SKM-1 treated with dmso at 0.1 percent for 144 hours (cell line): ENCODE measurements around the gene FCGR2B.
"Not testable (repeated sequence)": the region's sequence is repeated elsewhere in the genome, so short reads cannot be mapped to it uniquely, and the experiment has no call there.

Experiments
- DNase-seq: peaks from one replicate; lab custom pipeline; 2025; ENCODE audit not compliant: unreplicated experiment; lab: John Stamatoyannopoulos, UW

FCGR2B gene

DNA sequence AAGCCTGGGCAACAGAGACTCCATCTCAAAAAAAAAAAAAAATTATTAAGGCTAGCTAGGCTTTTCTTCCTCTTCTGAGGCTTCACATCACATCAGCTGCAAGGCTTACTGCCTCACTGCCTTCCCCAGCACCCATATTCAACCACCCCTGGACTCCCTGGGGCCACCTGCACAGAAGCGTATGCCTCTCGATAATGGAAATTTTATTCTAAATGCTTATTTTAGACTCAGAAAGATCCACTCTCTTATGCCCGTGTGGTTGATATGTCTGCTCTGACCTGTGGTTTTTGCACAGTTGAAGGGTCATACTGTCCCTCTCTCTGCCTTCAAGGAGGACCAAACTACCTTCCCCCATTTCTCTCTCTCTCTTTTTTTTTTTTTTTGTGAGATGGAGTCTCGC lies 42.6 kb downstream of the FCGR2B start:
- DNase-seq: no peak

DNA sequence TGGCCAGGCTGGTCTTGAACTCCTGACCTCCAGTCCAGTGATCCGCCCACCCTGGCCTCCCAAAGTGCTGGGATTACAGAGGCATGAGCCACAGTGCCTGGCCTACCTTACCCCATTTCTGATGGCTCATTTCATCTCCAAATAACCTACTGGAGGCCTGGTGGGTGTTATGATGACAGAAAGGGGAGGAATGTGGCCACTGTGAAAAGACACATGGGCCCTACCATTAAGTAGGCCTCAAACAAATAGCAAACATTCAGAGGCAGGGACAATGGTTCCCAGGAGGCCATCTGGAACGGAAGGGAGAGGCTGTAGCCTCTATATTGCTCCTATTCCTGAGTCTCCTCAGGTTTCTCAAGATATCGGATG lies 43.2 kb downstream of the FCGR2B start:
- DNase-seq: no peak

GRCh38 chr1:161706482-161707347 lies 43.8 kb downstream of the FCGR2B start, which contains the start of gene FCRLA:
Gene FCRLA, plus strand, starts transcription at chr1:161707229. Its CDS starts 36 bp downstream, at chr1:161707265.
- no peak for DNase-seq

DNA sequence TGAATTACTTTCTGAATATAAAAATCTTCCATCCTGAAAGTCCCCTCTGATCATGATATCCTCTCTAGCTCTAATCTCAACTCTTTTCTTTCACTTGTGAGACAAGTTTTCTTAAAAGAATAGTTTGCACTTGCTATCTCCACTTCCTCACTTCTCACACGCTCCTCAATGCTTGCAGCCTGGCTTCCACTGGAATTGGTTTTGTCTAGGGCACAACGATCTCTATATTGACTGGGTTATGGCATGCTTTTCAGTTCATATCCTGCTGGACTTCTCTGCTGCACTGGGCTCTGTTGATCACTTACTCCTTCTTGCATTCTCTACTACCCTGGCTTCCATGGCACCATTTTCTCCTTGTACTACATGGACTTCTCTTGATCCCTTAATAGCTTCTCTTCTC lies 44.6 kb downstream of the FCGR2B start:
- no peak for DNase-seq

DNA sequence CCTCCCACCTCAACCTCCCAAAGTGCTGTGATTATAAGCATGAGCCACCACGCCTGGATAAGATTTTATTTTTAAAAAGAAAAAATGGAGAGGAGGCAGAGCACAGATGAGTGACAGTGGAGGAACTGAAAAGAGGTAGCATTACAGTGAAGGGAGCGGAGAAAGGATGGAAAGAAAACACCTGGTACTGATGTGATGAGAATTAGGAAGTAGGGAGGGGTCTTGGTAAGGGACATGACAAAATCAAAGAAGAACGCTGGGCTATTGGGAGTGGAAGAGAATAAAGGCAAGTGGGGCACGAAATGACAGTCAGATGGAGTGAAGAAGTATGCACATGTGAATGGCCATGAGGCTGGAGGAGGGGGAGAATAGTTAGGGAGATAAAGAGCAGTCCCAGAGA lies 46.4 kb downstream of the FCGR2B start:
- no peak for DNase-seq

DNA sequence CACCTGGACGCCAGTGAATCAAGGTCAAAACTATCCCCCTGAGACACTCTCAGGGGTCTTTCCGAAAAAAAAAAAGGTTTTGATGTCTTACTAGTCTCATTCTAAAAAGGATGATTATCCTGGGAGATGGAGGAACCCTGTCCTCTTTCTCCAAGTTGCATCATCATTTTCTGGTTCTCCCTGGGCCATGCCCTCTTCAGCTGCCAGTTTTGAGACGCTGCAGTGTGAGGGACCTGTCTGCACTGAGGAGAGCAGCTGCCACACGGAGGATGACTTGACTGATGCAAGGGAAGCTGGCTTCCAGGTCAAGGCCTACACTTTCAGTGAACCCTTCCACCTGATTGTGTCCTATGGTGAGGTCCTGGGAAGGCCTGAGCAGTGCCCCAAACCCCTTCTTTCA lies 47.6 kb downstream of the FCGR2B start:
- DNase-seq: no peak

DNA sequence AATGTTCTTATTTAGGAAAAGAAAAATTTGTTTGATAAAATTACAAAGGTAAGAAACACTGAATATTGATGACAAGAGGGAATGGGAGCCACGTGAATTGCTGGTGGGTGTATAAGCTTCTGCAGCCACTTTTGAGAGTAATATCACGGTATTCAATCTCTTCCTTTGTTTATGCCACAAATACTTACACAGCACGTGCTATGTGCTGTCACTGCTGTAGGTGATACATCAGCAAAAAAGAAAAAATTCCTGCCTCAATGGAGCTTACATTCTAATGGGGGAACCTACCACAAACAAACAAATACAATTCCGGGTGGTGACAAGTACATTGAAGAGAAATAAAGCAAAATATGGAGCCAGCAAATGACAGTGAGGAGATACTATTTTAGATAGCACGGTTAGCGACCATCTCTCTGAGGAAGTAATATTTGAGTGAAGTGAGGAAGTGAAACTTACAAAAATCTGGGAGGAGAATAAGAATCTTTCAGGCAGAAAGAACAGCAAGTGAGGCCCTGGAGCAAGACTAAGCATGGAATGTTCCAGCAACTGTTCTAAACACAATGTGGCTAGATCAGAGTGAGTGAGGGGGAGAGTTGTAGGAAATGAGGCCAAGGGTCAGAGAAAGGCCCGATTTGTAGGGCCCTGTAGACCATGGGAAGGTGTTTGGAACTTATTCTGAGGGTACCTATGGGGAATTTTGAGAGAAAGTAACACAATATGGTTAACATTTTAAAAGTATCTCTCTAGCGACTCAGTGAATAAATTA lies 55.8 kb downstream of the FCGR2B start:
- peak; percentile 53 for DNase-seq

- DNase-seq: no peak
These were observed 56.3 kb downstream of the FCGR2B start for GRCh38 chr1:161719325-161719611.

- DNase-seq: no peak
These were observed 57.5 kb downstream of the FCGR2B start for GRCh38 chr1:161720422-161720821.

GRCh38 chr1:161720956-161721737 lies 58.2 kb downstream of the FCGR2B start, which contains the start of gene FCRLB:
Gene FCRLB, plus strand, starts transcription at chr1:161721544. Its CDS starts 1,129 bp downstream, at chr1:161722673.
- no peak for DNase-seq

- DNase-seq: peak; percentile 37
These were observed 58.9 kb downstream of the FCGR2B start for GRCh38 chr1:161721738-161722343.

DNA sequence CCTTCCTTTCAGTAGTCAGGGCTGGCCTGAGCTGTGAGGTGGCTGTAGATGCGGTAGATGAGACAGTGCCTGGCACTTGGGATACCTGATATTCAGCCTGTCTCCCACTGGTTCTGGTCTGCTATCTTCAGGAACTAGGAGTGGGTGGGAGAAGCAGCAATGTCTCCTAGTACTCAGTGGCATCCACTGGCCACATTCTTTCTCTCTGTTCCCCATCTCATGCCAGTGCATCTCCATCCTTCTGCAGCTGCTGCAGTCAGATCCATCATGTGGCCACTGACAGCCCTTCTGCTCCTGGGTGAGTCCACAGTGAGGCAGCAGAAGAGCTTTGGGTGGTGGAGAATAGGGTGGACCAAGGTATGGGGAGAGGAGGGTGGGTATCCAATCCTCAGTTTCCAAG lies 59.5 kb downstream of the FCGR2B start:
- no peak for DNase-seq

DNA sequence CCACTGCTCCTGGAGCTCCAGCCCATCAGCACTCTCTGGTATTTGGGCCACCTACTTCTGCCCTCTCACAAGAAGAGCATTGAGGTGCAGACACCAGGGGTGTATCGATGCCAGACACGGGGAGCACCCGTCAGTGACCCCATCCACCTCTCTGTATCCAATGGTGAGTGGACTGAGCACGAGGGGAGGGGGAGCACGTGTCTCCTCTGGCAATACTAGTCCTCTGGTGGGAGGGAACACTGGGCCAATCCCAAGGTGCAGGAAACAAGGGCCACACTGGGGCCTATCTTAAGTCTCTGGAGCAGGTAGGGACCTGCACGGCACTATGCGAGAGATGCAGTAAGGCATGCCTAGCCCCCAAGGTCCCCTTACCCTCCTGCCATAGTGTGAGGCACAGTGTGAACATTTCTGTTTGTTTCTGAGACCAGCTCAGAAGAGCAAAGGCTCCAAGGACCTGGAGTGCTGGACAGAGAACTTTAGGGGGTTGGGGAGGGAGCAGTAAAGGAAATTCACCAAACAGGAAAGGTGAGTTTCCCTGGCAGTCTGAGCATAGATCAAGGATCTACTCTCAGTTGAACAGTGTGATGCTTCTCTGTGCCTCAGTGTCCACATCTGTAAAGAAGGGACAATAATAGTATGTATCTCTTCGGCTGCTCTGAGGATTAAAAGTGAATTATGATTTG lies 60.7 kb downstream of the FCGR2B start:
- no peak for DNase-seq

- DNase-seq: not testable (repeated sequence)
These were observed 62.4 kb downstream of the FCGR2B start for GRCh38 chr1:161725258-161725907.

DNA sequence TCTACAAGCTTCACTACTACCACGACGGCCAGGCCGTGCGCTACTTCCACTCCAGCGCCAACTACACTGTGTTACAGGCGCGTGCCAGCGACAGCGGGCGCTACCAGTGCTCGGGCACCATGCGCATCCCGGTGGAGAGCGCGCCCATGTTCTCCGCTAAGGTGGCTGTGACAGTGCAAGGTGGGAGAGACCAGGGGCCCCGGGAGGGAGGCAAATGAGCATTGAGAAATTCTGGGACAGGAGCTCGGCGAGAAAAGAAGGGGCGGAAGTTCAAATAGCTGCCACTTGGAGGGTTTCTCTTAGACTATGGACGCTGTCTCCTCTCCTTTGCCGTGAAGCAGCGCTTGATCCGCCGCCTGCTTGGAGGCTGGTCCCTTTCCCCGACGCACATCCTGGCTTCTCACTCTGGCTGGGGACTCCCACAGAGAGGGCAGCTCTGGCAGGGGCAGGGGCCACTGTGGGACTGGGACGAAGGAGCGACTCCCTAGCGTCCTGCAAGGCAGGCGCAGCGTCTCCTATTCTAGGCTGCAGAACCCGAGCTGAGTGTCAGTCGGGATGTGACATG lies 63.0 kb downstream of the FCGR2B start:
- DNase-seq: peak; percentile 43

GRCh38 chr1:161726473-161727255 lies 63.7 kb downstream of the FCGR2B start:
- peak; percentile 30 for DNase-seq

DNA sequence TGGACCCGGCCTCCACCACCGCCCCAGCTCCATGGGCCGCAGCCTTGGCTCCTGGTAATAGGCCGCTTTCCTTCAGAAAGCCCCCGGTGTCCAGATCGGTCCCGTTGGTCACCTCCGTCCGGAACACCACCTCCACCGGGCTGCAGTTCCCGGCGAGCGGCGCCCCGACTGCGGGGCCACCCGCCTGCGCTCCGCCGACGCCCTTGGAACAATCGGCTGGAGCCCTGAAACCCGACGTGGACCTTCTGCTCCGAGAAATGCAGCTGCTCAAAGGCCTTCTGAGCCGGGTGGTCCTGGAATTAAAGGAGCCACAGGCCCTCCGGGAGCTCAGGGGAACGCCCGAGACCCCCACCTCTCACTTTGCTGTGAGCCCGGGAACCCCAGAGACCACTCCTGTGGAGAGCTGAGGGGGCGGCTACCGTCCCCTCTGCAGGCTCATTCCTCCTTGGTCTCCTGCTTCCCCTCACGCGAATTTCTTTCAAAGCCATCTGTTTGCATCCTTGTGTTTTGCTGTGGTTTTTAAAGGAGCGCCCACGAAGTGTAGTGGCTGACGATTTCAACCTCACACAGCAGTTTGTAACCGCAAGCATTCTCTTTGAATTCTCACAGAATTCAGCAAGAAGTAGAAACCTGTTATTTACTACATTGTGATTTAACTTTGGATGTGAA lies 64.4 kb downstream of the FCGR2B start:
- DNase-seq: no peak
